Ammon's horn (tissue), 1 donor: ENCODE results near the gene FAXDC2.
"Not testable (repeated sequence)": the region's sequence is repeated elsewhere in the genome, so short reads cannot be mapped to it uniquely, and the experiment has no call there.

Source experiments
- DNase-seq: peaks from one replicate; pipeline ENCODE4 v3.0.0-alpha.2; 2016; ENCODE audit warnings: low spot score

FAXDC2 gene

GRCh38 chr5:154830596-154830995 lies 19.8 kb downstream of the FAXDC2 start:
- no peak for DNase-seq

DNA sequence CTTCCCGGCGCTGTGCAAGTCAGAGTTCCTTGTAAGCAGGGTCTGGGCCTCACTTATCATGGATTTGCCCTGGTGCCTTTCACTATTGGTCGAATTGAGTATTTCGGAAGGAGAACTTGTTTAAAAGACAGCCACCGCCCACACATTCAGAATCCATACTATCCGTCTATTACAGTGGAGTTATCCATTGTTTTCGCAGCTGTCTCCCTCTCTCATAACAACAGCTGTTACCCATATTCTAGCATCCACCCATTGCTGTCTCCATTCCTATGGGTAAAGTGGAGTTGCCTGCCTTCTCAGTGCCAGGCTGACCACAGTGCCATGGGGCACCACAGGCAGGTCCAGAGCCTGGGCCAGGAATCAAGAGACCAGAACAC lies 20.2 kb downstream of the FAXDC2 start:
- no peak for DNase-seq

GRCh38 chr5:154829589-154830218 lies 20.7 kb downstream of the FAXDC2 start:
- no peak for DNase-seq

DNA sequence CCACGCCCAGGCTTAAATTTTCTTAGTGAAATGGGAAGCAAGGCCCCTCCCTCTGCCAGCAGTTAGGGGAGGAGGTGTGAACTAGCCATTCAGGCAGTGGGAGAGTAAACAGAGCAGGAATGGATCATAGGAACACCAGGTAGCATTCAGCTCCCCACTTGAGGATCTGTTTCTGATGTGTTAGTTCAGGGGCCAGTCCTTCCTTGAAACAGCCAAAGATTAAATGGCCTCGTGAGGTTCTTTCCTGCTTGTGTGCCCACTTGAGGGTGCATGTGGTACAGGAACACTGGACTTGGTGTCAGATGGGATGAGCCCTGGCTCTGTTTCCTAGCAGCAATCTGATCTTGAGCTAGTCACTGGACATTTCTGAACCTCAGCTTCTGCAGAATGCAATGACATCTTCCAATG lies 21.2 kb downstream of the FAXDC2 start:
- no peak for DNase-seq

- no peak for DNase-seq
Observed at GRCh38 chr5:154824070-154824469, 26.3 kb downstream of the FAXDC2 start.

DNA sequence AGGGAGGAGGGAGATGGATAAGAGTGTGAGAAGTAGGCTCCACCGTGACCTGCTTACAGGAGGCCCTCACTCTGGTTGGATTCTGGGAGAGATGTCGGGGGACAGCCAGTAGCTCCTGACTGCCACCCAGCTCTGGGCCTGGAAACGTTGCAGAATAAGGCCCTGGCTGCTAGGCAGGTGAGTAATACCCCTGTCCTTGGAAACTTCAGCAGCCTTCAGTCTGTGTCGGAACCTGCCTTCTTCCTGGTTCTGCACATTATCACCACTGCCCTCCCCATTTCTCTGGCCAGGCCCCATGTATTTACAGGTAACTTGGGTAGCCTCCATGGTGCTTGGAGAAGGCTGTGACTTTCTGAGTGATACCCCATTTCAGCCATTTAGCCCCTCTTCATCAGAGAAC lies 26.8 kb downstream of the FAXDC2 start:
- DNase-seq = no peak

GRCh38 chr5:154822896-154823295 lies 27.5 kb downstream of the FAXDC2 start:
- not testable (repeated sequence) for DNase-seq

GRCh38 chr5:154820383-154820782 lies 30.0 kb downstream of the FAXDC2 start:
- peak; percentile 47 for DNase-seq

DNA sequence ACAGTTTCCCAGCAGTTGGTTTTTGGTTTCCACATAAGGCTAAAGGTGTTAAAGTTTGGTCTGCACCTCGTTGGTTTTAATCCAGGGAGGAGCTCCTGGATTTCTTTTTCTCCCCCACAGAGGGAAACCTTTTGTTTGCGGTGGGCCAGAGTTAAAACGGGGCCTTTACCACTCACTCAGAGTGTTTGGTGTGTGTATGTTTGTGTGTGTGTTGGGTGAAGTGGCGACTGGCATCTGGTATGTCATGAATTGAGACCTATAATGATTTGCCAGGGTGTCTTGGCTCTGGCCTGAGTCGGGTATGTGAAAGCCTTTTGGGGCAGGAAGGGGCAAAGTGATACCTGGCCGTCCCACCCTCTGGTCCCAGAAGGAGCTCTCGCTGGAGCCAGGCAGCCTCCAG lies 30.9 kb downstream of the FAXDC2 start:
- no peak for DNase-seq

DNA sequence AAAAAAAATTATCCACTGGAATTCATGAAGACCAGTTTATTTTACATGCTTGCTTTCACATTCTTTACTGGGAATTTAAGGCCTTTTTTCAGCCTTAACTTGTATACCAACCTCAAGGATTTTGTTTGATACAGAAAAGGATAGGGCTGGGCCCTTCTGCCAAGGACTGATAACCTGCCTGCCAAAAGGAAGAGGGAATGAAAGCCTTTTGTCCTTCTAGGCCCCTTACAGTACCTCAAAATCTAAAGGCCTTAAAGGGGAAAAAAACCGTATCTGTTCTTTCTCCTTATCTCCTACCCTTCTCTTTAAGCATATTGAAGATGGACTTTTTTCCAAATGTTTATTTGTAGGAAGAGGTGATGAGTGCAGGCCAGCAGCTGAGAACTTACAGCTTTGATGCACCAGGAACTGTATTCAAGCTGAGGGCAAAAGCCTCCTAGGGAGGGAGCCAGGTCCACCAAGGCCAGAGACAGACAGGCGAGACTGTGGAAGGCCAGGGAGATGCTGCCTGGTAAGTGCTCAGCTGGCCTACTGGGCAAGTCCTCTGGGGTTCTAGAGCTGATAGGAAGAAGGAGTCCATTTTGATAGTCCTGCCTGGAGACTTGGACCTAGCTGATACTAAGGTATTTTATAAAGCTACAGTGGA lies 31.8 kb downstream of the FAXDC2 start:
- DNase-seq = no peak

DNA sequence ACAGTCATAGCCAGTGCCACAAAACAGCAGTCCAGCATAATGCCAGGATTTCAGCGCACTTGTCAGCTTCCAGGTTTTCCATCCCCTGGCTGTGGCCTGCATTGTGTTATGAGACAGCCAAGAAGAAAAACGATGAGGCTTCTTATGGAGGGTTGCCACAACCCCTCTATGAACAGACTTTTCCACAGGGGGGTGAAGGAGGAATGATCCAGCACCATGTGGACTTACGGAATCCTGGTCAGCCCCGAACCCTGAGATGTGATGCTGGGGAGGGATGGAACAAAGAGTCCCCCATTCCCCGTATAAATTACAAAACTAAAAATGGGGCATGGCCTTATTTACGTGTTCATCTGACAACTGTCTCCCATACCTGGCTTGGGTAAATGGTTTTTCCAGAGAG lies 32.6 kb downstream of the FAXDC2 start:
- DNase-seq = no peak

- DNase-seq = no peak
Observed at GRCh38 chr5:154816891-154817492, 33.4 kb downstream of the FAXDC2 start.

DNA sequence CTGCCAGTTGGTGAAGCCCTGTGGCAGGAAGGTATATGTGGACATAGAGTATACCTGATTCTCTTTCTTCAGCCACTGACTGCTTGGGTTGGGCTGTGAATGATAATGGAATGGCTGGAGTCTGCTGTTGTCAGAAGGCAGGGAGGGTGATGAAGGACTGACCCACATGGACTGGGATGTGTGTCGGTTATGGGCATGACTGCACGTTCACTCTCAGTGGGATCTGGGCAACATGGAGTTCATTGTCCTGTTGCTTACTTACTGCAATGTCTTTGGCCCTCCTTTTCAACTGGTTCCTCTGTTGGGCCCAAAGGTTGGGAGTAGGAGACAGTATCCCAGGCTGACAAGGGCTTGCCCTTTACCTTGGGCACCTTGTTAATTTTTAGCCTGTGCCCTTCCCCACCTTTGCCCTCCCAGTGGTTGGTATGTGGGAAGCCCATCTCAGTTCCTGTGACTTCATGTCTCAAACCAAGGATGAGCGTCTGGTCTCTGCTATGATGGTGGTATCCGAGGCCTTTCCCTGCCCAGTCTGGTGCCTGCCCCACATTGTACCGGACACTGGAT lies 34.6 kb downstream of the FAXDC2 start:
- DNase-seq = no peak

GRCh38 chr5:154815025-154815424 lies 35.4 kb downstream of the FAXDC2 start:
- DNase-seq = no peak

GRCh38 chr5:154813736-154814135 lies 36.7 kb downstream of the FAXDC2 start:
- DNase-seq = no peak

GRCh38 chr5:154813158-154813557 lies 37.2 kb downstream of the FAXDC2 start:
- no peak for DNase-seq

DNA sequence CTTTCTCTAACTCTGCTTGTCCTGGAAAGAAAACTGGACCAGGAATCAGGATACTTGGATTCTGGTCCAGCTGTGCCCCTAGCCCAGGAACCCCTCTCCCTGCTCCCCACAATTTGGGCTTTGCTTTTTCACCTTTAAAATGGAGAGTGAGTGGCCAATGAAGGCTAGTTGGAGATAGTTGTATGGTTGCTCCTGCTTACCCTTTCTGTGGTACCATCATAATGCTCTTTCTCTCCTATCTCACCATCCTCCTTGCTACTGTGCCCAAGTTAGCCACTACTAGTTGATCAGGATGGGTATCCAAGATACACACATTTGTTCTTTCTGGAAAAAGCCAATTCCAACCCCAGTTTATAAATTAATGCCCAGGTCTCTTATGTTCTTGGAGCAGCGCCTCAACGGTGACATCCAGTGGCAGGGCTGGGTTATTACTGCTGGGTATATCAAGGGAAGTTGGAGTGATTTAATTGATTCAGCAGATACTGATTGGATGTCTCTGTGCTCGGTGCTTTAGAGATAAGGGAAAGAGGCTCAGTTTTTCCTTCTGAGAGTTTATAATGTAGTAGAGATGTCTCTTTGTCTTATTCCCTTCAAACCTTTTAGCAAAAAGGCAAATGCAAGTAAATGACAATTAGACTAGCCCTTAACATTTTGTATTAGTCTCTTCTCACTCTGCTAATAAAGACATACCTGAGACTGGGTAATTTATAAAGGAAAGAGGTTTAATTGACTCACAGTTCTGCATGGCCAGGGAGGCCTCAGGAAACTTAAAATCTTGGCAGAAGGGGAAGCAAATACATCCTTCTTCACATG lies 38.5 kb downstream of the FAXDC2 start:
- peak; percentile 79 for DNase-seq

DNA sequence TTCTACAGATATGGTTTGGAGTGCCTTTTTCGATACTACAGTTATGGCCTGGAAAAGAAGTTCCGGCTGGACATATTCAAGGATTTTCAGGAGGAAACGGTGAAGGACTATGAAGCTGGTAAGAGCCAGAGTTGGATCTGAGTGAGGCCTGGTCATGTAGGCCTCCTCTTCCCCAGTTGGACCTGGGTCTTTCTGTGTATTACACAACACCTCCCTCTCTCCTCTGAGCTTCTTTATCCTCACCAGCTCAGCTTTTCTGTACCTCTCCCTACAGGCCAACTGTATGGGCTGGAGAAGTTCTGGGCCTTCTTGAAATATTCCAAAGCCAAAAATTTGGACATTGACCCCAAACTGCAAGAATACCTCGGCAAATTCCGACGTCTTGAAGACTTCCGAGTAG lies 39.2 kb downstream of the FAXDC2 start:
- DNase-seq = no peak

GRCh38 chr5:154806176-154806575 lies 44.2 kb downstream of the FAXDC2 start:
- no peak for DNase-seq

DNA sequence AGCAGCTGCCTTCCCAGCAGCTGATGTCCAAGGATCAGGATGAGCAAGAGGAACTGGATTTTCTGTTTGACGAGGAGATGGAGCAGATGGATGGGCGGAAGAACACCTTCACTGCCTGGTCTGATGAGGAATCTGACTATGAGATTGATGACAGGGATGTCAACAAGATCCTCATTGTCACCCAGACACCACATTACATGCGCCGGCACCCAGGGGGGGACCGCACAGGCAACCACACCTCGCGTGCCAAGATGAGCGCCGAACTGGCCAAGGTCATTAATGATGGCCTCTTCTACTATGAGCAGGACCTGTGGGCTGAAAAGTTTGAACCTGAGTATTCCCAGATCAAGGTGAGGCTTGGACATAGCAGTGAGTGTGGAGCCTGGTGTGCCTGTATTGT lies 48.4 kb downstream of the FAXDC2 start:
- DNase-seq = no peak

GRCh38 chr5:154801083-154801482 lies 49.3 kb downstream of the FAXDC2 start:
- no peak for DNase-seq

GRCh38 chr5:154800582-154800981 lies 49.8 kb downstream of the FAXDC2 start:
- no peak for DNase-seq

GRCh38 chr5:154797762-154798161 lies 52.6 kb downstream of the FAXDC2 start:
- DNase-seq = no peak
